H9 (cell line): ENCODE data around the gene LDB3. TPM values are rescaled to one million over a fixed set of nuclear protein-coding genes. Genes with fewer than 3 reads are reported as not detected.

Experiments used
- DNase-seq: peaks from one replicate; pipeline ENCODE4 v3.0.0-alpha.2; 2017
- H2AFZ ChIP-seq: one replicate; pipeline ENCODE4 v1.6.1; 2013; ENCODE audit warnings: mild to moderate bottlenecking, low read length, control low read depth, moderate library complexity
- H2AK5ac ChIP-seq: 2 replicates; pipeline ENCODE4 v1.6.1; 2013; ENCODE audit warnings: low read length, control low read depth, mixed read lengths; ENCODE audit not compliant: insufficient read length
- H2BK120ac ChIP-seq: one replicate; pipeline ENCODE4 v1.6.1; 2013; ENCODE audit warnings: low read depth, mild to moderate bottlenecking, low read length, control low read depth, inconsistent platforms; ENCODE audit not compliant: poor library complexity, severe bottlenecking
- H2BK12ac ChIP-seq: 2 replicates; pipeline ENCODE4 v1.6.1; 2013; ENCODE audit warnings: low read length, control low read depth, mixed read lengths, low read depth; ENCODE audit not compliant: insufficient read length
- H2BK15ac ChIP-seq: 2 replicates; pipeline ENCODE4 v1.6.1; 2013; ENCODE audit warnings: low read depth, low read length, control low read depth
- H2BK20ac ChIP-seq: one replicate; pipeline ENCODE4 v1.6.1; 2013; ENCODE audit warnings: low read depth, mild to moderate bottlenecking, low read length, control low read depth, inconsistent platforms; ENCODE audit not compliant: poor library complexity, severe bottlenecking
- H2BK5ac ChIP-seq: 2 replicates; pipeline ENCODE4 v1.6.1; 2013; ENCODE audit warnings: low read length, control low read depth, mixed read lengths; ENCODE audit not compliant: insufficient read length
- H3K14ac ChIP-seq: 2 replicates; pipeline ENCODE4 v1.6.1; 2013; ENCODE audit warnings: low read length, control low read depth; ENCODE audit not compliant: insufficient read depth
- H3K18ac ChIP-seq: 2 replicates; pipeline ENCODE4 v1.6.1; 2013; ENCODE audit warnings: low read depth, mild to moderate bottlenecking, mixed read lengths, low read length, control low read depth; ENCODE audit not compliant: insufficient read length
- H3K23ac ChIP-seq: 2 replicates; pipeline ENCODE4 v1.6.1; 2013; ENCODE audit warnings: low read length, control low read depth, mixed read lengths, low read depth; ENCODE audit not compliant: insufficient read length
- H3K23me2 ChIP-seq: 2 replicates; pipeline ENCODE4 v1.6.1; 2013; ENCODE audit warnings: low read depth, mild to moderate bottlenecking, mixed read lengths, low read length, control low read depth; ENCODE audit not compliant: insufficient read length, poor library complexity, severe bottlenecking
- H3K27ac ChIP-seq: 2 replicates; pipeline ENCODE4 v1.5.1; 2013; ENCODE audit warnings: low read length, control low read depth, mixed read lengths, low read depth; ENCODE audit not compliant: insufficient read length
- H3K27me3 ChIP-seq: 2 replicates; pipeline ENCODE4 v1.6.1; 2013; ENCODE audit warnings: low read length, control low read depth, inconsistent platforms; ENCODE audit not compliant: insufficient read depth
- H3K4ac ChIP-seq: 2 replicates; pipeline ENCODE4 v1.6.1; 2013; ENCODE audit warnings: low read depth, mild to moderate bottlenecking, control low read depth, inconsistent platforms, low read length, moderate library complexity
- H3K4me1 ChIP-seq: 2 replicates; pipeline ENCODE4 v1.6.1; 2013; ENCODE audit warnings: low read length, control low read depth, inconsistent platforms; ENCODE audit not compliant: insufficient read depth
- H3K4me2 ChIP-seq: 2 replicates; pipeline ENCODE4 v1.6.1; 2013; ENCODE audit warnings: low read length, control low read depth, mixed read lengths; ENCODE audit not compliant: insufficient read length, insufficient read depth
- H3K56ac ChIP-seq: 2 replicates; pipeline ENCODE4 v1.6.1; 2013; ENCODE audit warnings: low read depth, mild to moderate bottlenecking, mixed read lengths, low read length, control low read depth; ENCODE audit not compliant: insufficient read length
- H3K79me1 ChIP-seq: 2 replicates; pipeline ENCODE4 v1.6.1; 2013; ENCODE audit warnings: low read depth, mild to moderate bottlenecking, moderate library complexity, low read length, control low read depth, inconsistent platforms; ENCODE audit not compliant: insufficient read depth, poor library complexity, severe bottlenecking
- H3K79me2 ChIP-seq: 2 replicates; pipeline ENCODE4 v1.6.1; 2013; ENCODE audit warnings: low read length, control low read depth, inconsistent platforms; ENCODE audit not compliant: insufficient read depth
- H3K9ac ChIP-seq: 2 replicates; pipeline ENCODE4 v1.6.1; 2013; ENCODE audit warnings: low read length, control low read depth, mixed read lengths; ENCODE audit not compliant: insufficient read length; ENCODE audit errors: extremely low read depth
- H3K9me3 ChIP-seq: one replicate; pipeline ENCODE4 v1.6.1; 2013; ENCODE audit warnings: low read depth, low read length, inconsistent platforms; ENCODE audit not compliant: control insufficient read depth
- H3T11ph ChIP-seq: one replicate; pipeline ENCODE4 v1.6.1; 2013; ENCODE audit warnings: mild to moderate bottlenecking, low read length, control low read depth, inconsistent platforms
- H4K20me1 ChIP-seq: one replicate; pipeline ENCODE4 v1.6.1; 2013; ENCODE audit not compliant: control insufficient read depth, insufficient read length, insufficient read depth
- H4K5ac ChIP-seq: 2 replicates; pipeline ENCODE4 v1.6.1; 2013; ENCODE audit warnings: low read depth, mild to moderate bottlenecking, mixed read lengths, low read length, control low read depth; ENCODE audit not compliant: insufficient read length
- H4K8ac ChIP-seq: replicated peaks from 2 replicates; pipeline ENCODE4 v1.6.1; 2013; ENCODE audit warnings: low read length, control low read depth, mixed read lengths, low read depth; ENCODE audit not compliant: insufficient read length
- H4K91ac ChIP-seq: 2 replicates; pipeline ENCODE4 v1.6.1; 2013; ENCODE audit warnings: low read depth, mild to moderate bottlenecking, moderate library complexity, mixed read lengths, low read length, control low read depth; ENCODE audit not compliant: insufficient read length
- H3K27ac Mint-ChIP-seq, 3 experiments: 2 replicates in 2 of 3; 3 replicates in 1 of 3; pipeline ENCODE4 v1.8.0; 2020 to 2021; ENCODE audit warnings: mixed read lengths in 3 of 3, mild to moderate bottlenecking in 1 of 3, moderate library complexity in 1 of 3
- H3K27me3 Mint-ChIP-seq: 2 replicates; pipeline ENCODE4 v1.8.0; 2021; ENCODE audit warnings: low read depth, mild to moderate bottlenecking, moderate library complexity, mixed read lengths
- H3K36me3 Mint-ChIP-seq, 3 experiments: 2 replicates in 2 of 3; 3 replicates in 1 of 3; pipeline ENCODE4 v1.8.0; 2020 to 2021; ENCODE audit warnings: low read depth in 3 of 3, mixed read lengths in 3 of 3; ENCODE audit not compliant: insufficient read depth in 1 of 3
- H3K4me1 Mint-ChIP-seq, 2 experiments: 2 replicates each; pipeline ENCODE4 v1.8.0; 2020; ENCODE audit warnings: mixed read lengths in 2 of 2
- H3K4me3 Mint-ChIP-seq, 2 experiments: 2 replicates in 1 of 2; 3 replicates in 1 of 2; pipeline ENCODE4 v1.8.0; 2020 to 2021; ENCODE audit warnings: mild to moderate bottlenecking in 2 of 2, mixed read lengths in 2 of 2, moderate library complexity in 1 of 2
- H3K9me3 Mint-ChIP-seq, 2 experiments: 2 replicates in 1 of 2; 3 replicates in 1 of 2; pipeline ENCODE4 v1.8.0; 2020; ENCODE audit warnings: mild to moderate bottlenecking in 2 of 2, mixed read lengths in 2 of 2, moderate library complexity in 1 of 2
- CTCF ChIP-seq: fragments of 200-600 bp; sonication (generic); conservative IDR thresholded peaks from 3 replicates; pipeline ENCODE4 v1.8.0; 2021; ENCODE audit warnings: antibody characterized with exemption, mild to moderate bottlenecking
- WGBS: extraction: QIAGEN DNeasy Blood & Tissue Kit; methylation state at CpG from one replicate; pipeline ENCODE4 v1.1.7; 2013; ENCODE audit warnings: missing lambda C conversion rate, low lambda C conversion rate, mixed read lengths; ENCODE audit not compliant: insufficient read length; ENCODE audit errors: extremely low coverage; 5-methylcytosine and 5-hydroxymethylcytosine counted together
- total RNA-seq: library from RNA; stranded (reverse); gene quantifications from 2 replicates; pipeline ENCODE4 v1.2.1, GENCODE V29; 2021

Gene LDB3
- total RNA-seq, 1 experiment from 2014 or later = 0.17 TPM

GRCh38 chr10:86651021-86651471 is 17.3 kb upstream of the LDB3 start:
- Mint-ChIP-seq H3K27ac (no peak overlapping the region), H3K27me3 (no peaks in the 10 kb centered on the region), H3K4me1 (peaks cover 13 to 15% of the 10 kb centered on the region in 2 experiments), H3K9me3 (no peaks in the 10 kb centered on the region), H3K36me3 (no peaks in the 10 kb centered on the region), H3K4me3 (no peak overlapping the region)
- Histone ChIP-seq H3K9ac (no peak overlapping the region), H2BK5ac (no peak overlapping the region), H3K23me2 (no peaks in the 10 kb centered on the region), H4K5ac (no peak overlapping the region), H3K4me2 (no peak overlapping the region), H2AFZ (no peak overlapping the region), H3K56ac (no peak overlapping the region), H3K79me1 (no peaks in the 10 kb centered on the region), H2AK5ac (no peak overlapping the region), H3K4ac (no peak overlapping the region), H2BK120ac (no peak overlapping the region), H3K4me1 (no peaks in the 10 kb centered on the region), H4K20me1 (no peaks in the 10 kb centered on the region), H3K27ac (no peak overlapping the region), H3T11ph (no peak overlapping the region), H3K18ac (no peak overlapping the region), H3K9me3 (no peaks in the 10 kb centered on the region), H3K23ac (no peak overlapping the region), H2BK20ac (no peak overlapping the region), H3K27me3 (no peaks in the 10 kb centered on the region), H2BK12ac (no peak overlapping the region), H3K14ac (no peak overlapping the region), H4K91ac (no peak overlapping the region), H2BK15ac (no peak overlapping the region), H3K79me2 (no peaks in the 10 kb centered on the region), H4K8ac (no peak overlapping the region)
- WGBS = no CpG with 5 or more reads among the region's 8 CpGs
- peak; percentile 22 for DNase-seq
- TF ChIP-seq CTCF = no peak
